Cardiac fibroblast (primary cell): ENCODE results near the gene MEIS3.

Experiments used
- DNase-seq, 2 donors: peaks; one replicate each; pipeline versions ENCODE4 v3.0.0 to v3.0.0-alpha.2; 2010; ENCODE audit warnings: low read depth in 2 of 2
- H3K4me3 ChIP-seq, 2 donors: replicated peaks in 1 of 2; 1 replicate in 1 of 2; 2 replicates in 1 of 2; pipeline ENCODE4 v1.5.1; 2011; ENCODE audit warnings: low read depth in 2 of 2, low read length in 2 of 2, mild to moderate bottlenecking in 2 of 2, moderate library complexity in 1 of 2
- TF ChIP-seq, protein P1 (sequence below): IDR thresholded peaks from one replicate; pipeline ENCODE4 v1.5.1; 2011; ENCODE audit warnings: low read depth, mild to moderate bottlenecking, low read length, inconsistent platforms

The MEIS3 gene

GRCh38 chr19:47436712-47437401 is 17.5 kb upstream of the MEIS3 start:
- TF ChIP-seq, protein P1, sequence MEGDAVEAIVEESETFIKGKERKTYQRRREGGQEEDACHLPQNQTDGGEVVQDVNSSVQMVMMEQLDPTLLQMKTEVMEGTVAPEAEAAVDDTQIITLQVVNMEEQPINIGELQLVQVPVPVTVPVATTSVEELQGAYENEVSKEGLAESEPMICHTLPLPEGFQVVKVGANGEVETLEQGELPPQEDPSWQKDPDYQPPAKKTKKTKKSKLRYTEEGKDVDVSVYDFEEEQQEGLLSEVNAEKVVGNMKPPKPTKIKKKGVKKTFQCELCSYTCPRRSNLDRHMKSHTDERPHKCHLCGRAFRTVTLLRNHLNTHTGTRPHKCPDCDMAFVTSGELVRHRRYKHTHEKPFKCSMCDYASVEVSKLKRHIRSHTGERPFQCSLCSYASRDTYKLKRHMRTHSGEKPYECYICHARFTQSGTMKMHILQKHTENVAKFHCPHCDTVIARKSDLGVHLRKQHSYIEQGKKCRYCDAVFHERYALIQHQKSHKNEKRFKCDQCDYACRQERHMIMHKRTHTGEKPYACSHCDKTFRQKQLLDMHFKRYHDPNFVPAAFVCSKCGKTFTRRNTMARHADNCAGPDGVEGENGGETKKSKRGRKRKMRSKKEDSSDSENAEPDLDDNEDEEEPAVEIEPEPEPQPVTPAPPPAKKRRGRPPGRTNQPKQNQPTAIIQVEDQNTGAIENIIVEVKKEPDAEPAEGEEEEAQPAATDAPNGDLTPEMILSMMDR, result peak; percentile 84
- DNase-seq, result peak; percentile 65 to 72
- H3K4me3 ChIP-seq, result no peak overlapping the region

- TF ChIP-seq, protein P1, result no peak
- DNase-seq, result no peak
- no peak overlapping the region for H3K4me3 ChIP-seq
These were observed 16.6 kb upstream of the MEIS3 start for GRCh38 chr19:47435883-47436417.

GRCh38 chr19:47435196-47435595 is 15.9 kb upstream of the MEIS3 start:
- no peak for DNase-seq
- H3K4me3 ChIP-seq, result no peak overlapping the region
- TF ChIP-seq, protein P1, result no peak

DNA sequence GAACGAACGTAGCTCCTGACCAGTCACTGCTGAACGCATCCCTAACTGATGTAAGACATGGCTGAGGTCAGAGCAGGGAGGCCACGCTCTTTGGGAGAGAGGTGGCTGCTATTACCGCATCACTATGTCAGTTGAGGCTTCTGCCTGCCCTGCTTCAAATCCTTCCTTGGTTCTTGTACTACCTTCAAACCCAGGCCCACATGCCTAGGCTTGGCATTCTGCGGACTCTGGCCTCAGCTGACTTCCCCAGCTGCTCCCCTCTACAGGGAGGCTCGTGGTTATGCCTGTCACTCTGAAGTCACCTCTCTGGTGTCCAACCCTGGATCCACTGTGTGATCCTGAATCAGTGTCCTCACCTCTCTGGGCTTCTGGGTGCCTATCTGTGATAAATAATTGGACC is 14.8 kb upstream of the MEIS3 start:
- DNase-seq, result no peak
- H3K4me3 ChIP-seq, result no peak overlapping the region
- TF ChIP-seq, protein P1, result no peak

DNA sequence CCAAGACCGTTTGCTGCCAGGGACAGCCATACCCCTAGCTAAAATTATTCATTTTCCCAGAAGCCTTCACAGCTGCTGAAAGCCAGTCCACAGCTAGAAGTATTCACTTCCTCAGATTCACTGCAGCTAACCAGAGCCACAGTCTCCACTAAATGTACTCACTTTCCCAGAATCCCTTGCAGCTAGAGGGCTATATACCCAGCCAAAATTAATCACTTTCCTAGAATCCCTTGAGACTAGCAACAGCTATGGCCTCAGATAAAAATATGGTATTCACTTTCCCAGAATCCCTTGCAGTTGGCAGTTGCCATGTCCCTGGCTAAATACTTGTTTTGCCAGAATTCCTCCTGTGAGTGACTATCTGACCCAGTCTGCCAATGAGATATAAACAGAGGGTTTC is 13.8 kb upstream of the MEIS3 start:
- DNase-seq, result peak; percentile 55 to 56
- TF ChIP-seq, protein P1, result no peak
- no peak overlapping the region for H3K4me3 ChIP-seq

GRCh38 chr19:47432499-47432898 is 13.2 kb upstream of the MEIS3 start:
- DNase-seq, result no peak
- TF ChIP-seq, protein P1, result no peak
- H3K4me3 ChIP-seq, result no peak overlapping the region

GRCh38 chr19:47432091-47432490 is 12.8 kb upstream of the MEIS3 start:
- DNase-seq, result no peak
- TF ChIP-seq, protein P1, result no peak
- no peak overlapping the region for H3K4me3 ChIP-seq
